Memory B cell (primary cell): ENCODE measurements around the gene NANS.
"Not testable (repeated sequence)": the region's sequence is repeated elsewhere in the genome, so short reads cannot be mapped to it uniquely, and the experiment has no call there.

Experiments
- ATAC-seq: fragments of 150-1000 bp; cut with Tn5 transposase; 2 replicates; pipeline ENCODE4 v1.10.0; 2021; ENCODE audit warnings: low read depth, mild to moderate bottlenecking, moderate library complexity
- DNase-seq, 2 donors: peaks; one replicate each; pipeline ENCODE4 v3.0.0; 2022; ENCODE audit warnings: low spot score in 2 of 2
- H3K27ac Mint-ChIP-seq: one replicate; pipeline ENCODE4 v1.8.0; 2022; ENCODE audit warnings: mild to moderate bottlenecking, moderate library complexity, mixed read lengths
- H3K27me3 Mint-ChIP-seq: one replicate; pipeline ENCODE4 v1.8.0; 2022; ENCODE audit warnings: mixed read lengths
- H3K36me3 Mint-ChIP-seq: one replicate; pipeline ENCODE4 v1.8.0; 2022; ENCODE audit warnings: mild to moderate bottlenecking, mixed read lengths
- H3K4me1 Mint-ChIP-seq: one replicate; pipeline ENCODE4 v1.8.0; 2022; ENCODE audit warnings: mixed read lengths
- H3K4me3 Mint-ChIP-seq: one replicate; pipeline ENCODE4 v1.8.0; 2022; ENCODE audit warnings: mild to moderate bottlenecking, moderate library complexity, mixed read lengths
- H3K9me3 Mint-ChIP-seq: one replicate; pipeline ENCODE4 v1.8.0; 2022; ENCODE audit warnings: mixed read lengths

NANS gene, protein sequence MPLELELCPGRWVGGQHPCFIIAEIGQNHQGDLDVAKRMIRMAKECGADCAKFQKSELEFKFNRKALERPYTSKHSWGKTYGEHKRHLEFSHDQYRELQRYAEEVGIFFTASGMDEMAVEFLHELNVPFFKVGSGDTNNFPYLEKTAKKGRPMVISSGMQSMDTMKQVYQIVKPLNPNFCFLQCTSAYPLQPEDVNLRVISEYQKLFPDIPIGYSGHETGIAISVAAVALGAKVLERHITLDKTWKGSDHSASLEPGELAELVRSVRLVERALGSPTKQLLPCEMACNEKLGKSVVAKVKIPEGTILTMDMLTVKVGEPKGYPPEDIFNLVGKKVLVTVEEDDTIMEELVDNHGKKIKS

DNA sequence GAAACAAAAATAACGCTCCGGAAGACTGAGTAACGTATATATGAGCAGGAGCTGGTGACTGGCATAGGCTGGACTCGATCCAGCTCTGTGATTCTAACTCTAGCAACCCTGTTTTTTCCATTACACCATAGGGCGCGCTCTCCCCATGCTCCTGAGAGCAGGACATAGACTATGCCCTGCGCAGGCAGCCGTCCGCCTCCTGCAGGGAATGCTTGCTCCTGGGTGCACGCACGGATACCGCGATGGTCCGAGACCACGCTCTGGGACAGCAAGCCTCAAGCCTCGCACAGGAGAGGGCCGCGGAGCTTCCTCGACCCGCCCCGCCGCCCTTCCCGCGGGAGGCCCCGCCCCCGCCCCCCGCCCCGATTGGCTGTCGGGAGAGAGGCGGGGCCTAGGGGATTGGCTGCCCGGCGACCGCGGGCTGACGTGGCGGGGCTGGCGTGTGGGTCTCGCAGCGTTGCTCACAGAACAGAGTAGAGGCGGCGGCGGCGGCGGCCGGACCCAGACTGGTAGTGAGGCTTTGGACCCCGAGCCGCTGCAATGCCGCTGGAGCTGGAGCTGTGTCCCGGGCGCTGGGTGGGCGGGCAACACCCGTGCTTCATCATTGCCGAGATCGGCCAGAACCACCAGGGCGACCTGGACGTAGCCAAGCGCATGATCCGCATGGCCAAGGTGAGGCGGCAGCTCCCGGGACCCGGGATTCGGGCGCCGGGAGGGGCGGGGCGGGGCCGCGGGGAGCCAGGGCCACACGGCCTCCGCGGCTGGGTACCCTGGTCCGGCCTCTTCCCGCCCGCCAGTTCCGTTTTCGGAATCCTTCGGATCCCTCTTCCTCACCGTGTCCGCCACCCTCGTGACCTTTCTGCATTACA, at the start of gene NANS:
Gene NANS (plus strand): TSS at position 464 of the 869 bp plus-strand sequence. CDS start 77 bp downstream, at position 541.
- ATAC-seq (peak; percentile 94), DNase-seq (peak; percentile 85 to 86)
- peak within 1 kb of the TSS; percentile 89 for H3K27ac Mint-ChIP-seq
- no peaks in the 10 kb centered on the region for H3K27me3 Mint-ChIP-seq
- H3K4me3 Mint-ChIP-seq, result peak within 1 kb of the TSS; percentile 91
- peaks cover 11% of the 10 kb centered on the region for H3K4me1 Mint-ChIP-seq
- H3K36me3 Mint-ChIP-seq, result peaks cover 4% of the 10 kb centered on the region
- H3K9me3 Mint-ChIP-seq, result no peaks in the 10 kb centered on the region

DNA sequence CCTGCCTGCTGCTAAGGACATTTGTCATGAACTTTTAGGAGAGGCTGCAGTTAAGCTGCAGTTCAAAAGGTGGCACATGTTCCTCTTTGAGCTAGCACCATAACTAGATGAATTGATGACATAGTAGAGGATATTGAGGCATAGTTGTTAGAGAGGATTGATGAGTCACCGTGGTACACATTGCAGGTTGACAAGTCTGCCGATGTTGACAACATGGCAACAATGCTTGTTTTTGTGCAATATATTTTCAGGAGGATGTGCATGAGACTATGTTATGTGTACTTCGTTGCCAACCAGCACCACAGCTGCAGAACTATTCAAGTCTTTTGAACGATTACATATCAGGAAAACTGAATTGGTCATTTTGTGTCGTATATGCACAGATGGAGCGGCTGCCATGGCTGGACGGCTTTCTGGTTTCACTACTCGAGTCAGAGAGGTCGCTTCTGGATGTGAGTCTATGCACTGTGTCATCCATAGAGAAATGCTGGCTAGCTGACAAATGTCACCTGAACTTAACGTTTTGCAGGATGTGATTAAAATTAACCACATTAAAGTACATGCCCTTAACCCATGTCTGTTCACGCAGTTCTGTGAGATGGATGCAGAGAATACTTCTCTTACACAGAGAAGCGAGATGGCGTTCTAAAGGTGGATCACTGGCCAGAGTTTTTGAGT, 49.1 kb upstream of the NANS start:
- ATAC-seq (no peak), DNase-seq (no peak)
- Mint-ChIP-seq H3K27ac (no peak overlapping the region), H3K36me3 (peaks cover 37% of the 10 kb centered on the region), H3K27me3 (no peaks in the 10 kb centered on the region), H3K4me1 (peaks cover 19% of the 10 kb centered on the region), H3K9me3 (no peaks in the 10 kb centered on the region), H3K4me3 (no peak overlapping the region)

DNA sequence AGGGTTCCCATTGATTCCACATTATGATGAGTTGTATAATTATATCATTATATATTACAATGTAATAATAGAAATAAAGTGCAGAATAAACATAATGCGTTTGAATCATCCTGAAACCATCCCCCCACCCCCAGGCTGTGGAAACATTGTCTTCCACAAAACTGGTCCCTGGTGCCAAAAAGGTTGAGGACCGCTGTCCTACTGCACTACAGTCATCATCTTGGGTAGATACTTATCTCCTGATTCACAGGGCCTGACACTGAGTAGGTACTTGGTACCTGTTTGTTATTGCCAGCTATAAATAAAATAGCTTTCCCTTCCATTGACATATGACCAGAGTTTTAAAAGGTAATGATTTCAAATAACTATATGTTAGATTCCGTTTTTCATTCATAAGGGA, 47.8 kb upstream of the NANS start:
- no peak for ATAC-seq
- no peak for DNase-seq
- Mint-ChIP-seq H3K27ac (no peak overlapping the region), H3K9me3 (no peaks in the 10 kb centered on the region), H3K4me1 (peaks cover 19% of the 10 kb centered on the region), H3K36me3 (peaks cover 42% of the 10 kb centered on the region), H3K4me3 (no peak overlapping the region), H3K27me3 (no peaks in the 10 kb centered on the region)

GRCh38 chr9:98009437-98009836, 47.1 kb upstream of the NANS start:
- Mint-ChIP-seq H3K4me1 (peaks cover 19% of the 10 kb centered on the region), H3K4me3 (no peak overlapping the region), H3K27ac (peak overlapping the region; percentile 69), H3K27me3 (no peaks in the 10 kb centered on the region), H3K9me3 (no peaks in the 10 kb centered on the region), H3K36me3 (peaks cover 40% of the 10 kb centered on the region)
- ATAC-seq, result no peak
- DNase-seq, result no peak

GRCh38 chr9:98009936-98010335, 46.6 kb upstream of the NANS start:
- Mint-ChIP-seq H3K4me1 (peaks cover 19% of the 10 kb centered on the region), H3K27ac (peak overlapping the region; percentile 69), H3K4me3 (no peak overlapping the region), H3K27me3 (no peaks in the 10 kb centered on the region), H3K36me3 (peaks cover 36% of the 10 kb centered on the region), H3K9me3 (no peaks in the 10 kb centered on the region)
- DNase-seq (no peak), ATAC-seq (no peak)

DNA sequence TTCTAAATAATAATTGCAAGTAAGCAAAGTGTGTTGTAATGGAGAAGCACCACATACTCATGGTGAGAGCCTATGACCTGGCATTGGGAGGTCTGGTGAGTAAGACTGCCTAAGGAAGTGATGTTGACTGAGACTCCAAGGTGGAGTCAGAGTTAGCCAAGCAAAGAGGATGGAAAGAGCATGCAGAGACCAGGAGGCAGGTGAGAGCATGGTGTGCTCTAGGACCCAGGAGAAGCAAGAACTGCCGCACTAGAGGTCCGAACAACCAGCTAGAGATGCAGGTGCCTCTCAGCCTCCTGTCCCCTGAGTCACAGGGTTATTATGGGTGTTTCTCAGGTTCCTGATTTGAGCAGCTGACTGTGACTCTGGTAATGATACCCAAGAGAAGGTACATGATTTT, 46.1 kb upstream of the NANS start:
- H3K36me3 Mint-ChIP-seq, result peaks cover 37% of the 10 kb centered on the region
- H3K4me3 Mint-ChIP-seq, result peak overlapping the region; percentile 40
- no peaks in the 10 kb centered on the region for H3K27me3 Mint-ChIP-seq
- no peaks in the 10 kb centered on the region for H3K9me3 Mint-ChIP-seq
- peaks cover 19% of the 10 kb centered on the region for H3K4me1 Mint-ChIP-seq
- ATAC-seq (peak; percentile 100), DNase-seq (peak; percentile 27 to 53)
- H3K27ac Mint-ChIP-seq, result peak overlapping the region; percentile 39

DNA sequence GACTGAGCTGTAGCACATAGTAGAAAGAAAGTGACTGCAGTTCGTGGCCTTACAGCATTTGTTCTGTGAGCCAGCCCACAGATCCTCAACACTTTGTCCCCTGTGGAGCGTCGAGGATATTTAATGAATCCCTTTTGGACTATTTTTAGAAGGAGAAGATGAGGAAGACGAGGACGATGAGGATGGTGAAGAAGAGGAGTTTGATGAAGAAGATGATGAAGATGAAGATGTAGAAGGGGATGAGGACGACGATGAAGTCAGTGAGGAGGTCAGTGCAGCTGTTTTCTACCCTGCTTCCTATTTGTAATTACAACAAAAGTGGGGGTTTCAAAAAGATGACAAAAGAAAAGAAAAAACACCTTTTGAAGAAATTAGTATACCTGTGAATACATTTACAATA, 45.4 kb upstream of the NANS start:
- H3K9me3 Mint-ChIP-seq, result no peaks in the 10 kb centered on the region
- no peak overlapping the region for H3K4me3 Mint-ChIP-seq
- ATAC-seq, result no peak
- no peaks in the 10 kb centered on the region for H3K27me3 Mint-ChIP-seq
- H3K4me1 Mint-ChIP-seq, result peaks cover 17% of the 10 kb centered on the region
- H3K27ac Mint-ChIP-seq, result peak overlapping the region; percentile 39
- no peak for DNase-seq
- H3K36me3 Mint-ChIP-seq, result peaks cover 36% of the 10 kb centered on the region

DNA sequence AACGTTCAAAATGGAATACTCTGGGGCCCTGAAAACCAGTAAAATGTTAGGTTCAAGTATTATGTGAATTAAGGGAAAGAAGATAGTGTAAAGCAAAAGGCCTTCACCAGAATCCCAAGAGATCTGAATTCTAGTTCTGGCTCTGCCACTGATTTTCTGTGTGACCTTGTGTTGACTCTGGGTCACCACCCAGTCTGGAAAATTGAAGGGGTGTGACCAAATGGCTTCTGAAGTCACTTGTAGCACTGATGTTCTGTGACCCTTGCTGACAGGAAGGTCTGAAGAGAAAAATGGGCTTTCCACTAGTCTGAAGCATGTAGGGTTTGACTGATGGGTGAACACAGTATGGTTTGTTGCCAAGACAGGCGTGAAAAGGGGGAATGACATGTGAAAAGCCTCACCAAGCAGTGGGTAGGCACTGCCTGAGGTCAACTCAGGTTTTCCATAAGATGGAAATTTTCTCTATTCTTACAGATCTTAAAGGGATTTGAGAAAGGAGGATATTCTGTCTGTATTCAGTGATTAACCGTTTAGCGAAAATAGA, 40.3 kb upstream of the NANS start:
- ATAC-seq (no peak), DNase-seq (no peak)
- H3K27me3 Mint-ChIP-seq, result no peaks in the 10 kb centered on the region
- H3K9me3 Mint-ChIP-seq, result no peaks in the 10 kb centered on the region
- no peak overlapping the region for H3K4me3 Mint-ChIP-seq
- H3K4me1 Mint-ChIP-seq, result peaks cover 2% of the 10 kb centered on the region
- peaks cover 38% of the 10 kb centered on the region for H3K36me3 Mint-ChIP-seq
- no peak overlapping the region for H3K27ac Mint-ChIP-seq

DNA sequence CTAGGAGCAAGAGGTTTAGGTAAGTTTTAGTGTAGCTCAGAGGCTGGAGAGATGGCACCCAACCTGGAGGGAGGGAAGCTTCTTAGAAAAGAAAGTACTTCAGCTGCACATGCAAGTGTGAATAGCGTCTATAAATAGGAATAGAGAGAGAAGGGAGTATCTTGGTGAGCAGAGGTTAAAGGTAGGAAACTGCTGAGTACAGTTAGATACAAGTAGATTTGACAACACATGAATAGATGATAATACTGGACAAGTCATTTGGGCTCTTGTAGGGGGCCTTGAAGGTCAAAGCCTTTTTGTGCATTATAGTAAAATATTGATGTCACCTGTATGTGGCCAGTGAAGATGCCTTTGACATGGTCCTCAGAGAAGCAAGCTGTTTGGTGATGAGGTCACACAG, 39.2 kb upstream of the NANS start:
- ATAC-seq (no peak), DNase-seq (no peak)
- peaks cover 2% of the 10 kb centered on the region for H3K4me1 Mint-ChIP-seq
- H3K27me3 Mint-ChIP-seq, result no peaks in the 10 kb centered on the region
- H3K9me3 Mint-ChIP-seq, result no peaks in the 10 kb centered on the region
- H3K27ac Mint-ChIP-seq, result peak overlapping the region; percentile 67
- H3K36me3 Mint-ChIP-seq, result peaks cover 33% of the 10 kb centered on the region
- no peak overlapping the region for H3K4me3 Mint-ChIP-seq

DNA sequence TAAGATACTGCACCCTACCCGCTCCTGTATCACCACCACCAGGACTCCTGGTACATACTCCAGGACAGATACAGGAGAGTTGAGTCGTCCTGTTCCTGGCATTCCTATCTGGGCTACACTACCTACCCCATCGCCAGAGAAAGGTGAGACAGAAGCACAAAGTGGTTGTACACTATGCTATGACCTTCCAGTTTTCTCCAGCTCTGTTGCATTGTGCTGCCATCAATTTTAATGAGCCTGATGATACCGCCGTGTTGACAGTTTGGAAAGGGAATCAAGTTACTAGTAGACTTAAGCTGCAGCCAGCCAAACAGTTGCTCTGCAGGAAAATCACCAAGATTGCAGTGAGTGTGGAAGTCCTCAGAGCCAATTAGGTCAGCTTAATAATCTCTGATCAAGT, 38.2 kb upstream of the NANS start:
- Mint-ChIP-seq H3K27me3 (no peaks in the 10 kb centered on the region), H3K36me3 (peaks cover 28% of the 10 kb centered on the region), H3K4me3 (no peak overlapping the region), H3K27ac (no peak overlapping the region), H3K9me3 (no peaks in the 10 kb centered on the region), H3K4me1 (peaks cover 2% of the 10 kb centered on the region)
- ATAC-seq, result no peak
- no peak for DNase-seq

DNA sequence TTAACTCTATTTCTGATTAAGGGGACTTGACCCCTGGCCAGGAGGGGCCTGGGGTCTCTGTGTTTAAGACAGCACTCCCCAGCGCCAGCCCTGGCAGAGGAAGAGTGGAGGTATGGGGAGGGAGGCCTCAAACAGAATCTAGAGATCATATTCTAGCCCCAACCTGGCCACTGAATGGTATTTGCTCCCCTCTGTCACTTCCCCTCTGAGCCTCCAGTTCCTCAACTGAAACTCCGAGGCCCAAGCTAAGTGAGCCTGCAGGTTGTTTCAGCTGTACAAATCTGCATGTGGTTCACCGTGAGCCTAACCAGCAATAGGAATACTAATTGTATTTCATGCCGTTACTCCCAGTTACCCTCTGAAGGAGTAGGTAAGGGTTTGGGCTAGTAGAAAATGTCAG, 37.4 kb upstream of the NANS start:
- no peaks in the 10 kb centered on the region for H3K9me3 Mint-ChIP-seq
- H3K27ac Mint-ChIP-seq, result no peak overlapping the region
- no peak for ATAC-seq

GRCh38 chr9:98019869-98020268, 36.7 kb upstream of the NANS start:
- not testable (repeated sequence) for H3K27ac Mint-ChIP-seq

More for the DNA sequence above, 37.4 kb upstream of the NANS start:
- Mint-ChIP-seq H3K27me3 (no peaks in the 10 kb centered on the region), H3K36me3 (peaks cover 27% of the 10 kb centered on the region), H3K4me3 (no peak overlapping the region), H3K4me1 (peaks cover 2% of the 10 kb centered on the region)
- DNase-seq, result no peak

GRCh38 chr9:98020476-98021145, 35.9 kb upstream of the NANS start:
- H3K36me3 Mint-ChIP-seq, result peaks cover 26% of the 10 kb centered on the region
- no peak for DNase-seq
- peak overlapping the region; percentile 72 for H3K27ac Mint-ChIP-seq
- H3K4me1 Mint-ChIP-seq, result peaks cover 5% of the 10 kb centered on the region
- peaks cover 3% of the 10 kb centered on the region for H3K27me3 Mint-ChIP-seq
- ATAC-seq, result no peak
- no peaks in the 10 kb centered on the region for H3K9me3 Mint-ChIP-seq
- H3K4me3 Mint-ChIP-seq, result no peak overlapping the region

More at GRCh38 chr9:98019869-98020268, 36.7 kb upstream of the NANS start:
- H3K36me3 Mint-ChIP-seq, result peaks cover 28% of the 10 kb centered on the region
- H3K27me3 Mint-ChIP-seq, H3K4me1 Mint-ChIP-seq, DNase-seq, H3K4me3 Mint-ChIP-seq, H3K9me3 Mint-ChIP-seq, ATAC-seq: not testable (repeated sequence)
